Left renal pelvis (tissue), 4 donors: ENCODE results near the gene PFDN4. TPM values are rescaled to one million over a fixed set of nuclear protein-coding genes. Genes with fewer than 3 reads are reported as not detected.

Source experiments
- DNase-seq, 4 donors: peaks; one replicate each; pipeline ENCODE4 v3.0.0-alpha.2; 2013; ENCODE audit warnings: low read depth in 4 of 4, low spot score in 3 of 4
- polyA plus RNA-seq, 4 donors: library from polyadenylated mRNA; unstranded; fragments of 120-200 nt; gene quantifications; one replicate each; pipeline ENCODE4 v1.2.1, GENCODE V29; 2013; ENCODE audit not compliant: insufficient read length in 4 of 4

The PFDN4 gene
- polyA plus RNA-seq, 4 donors: 46.9 to 64.9 (median 63.4) TPM

DNA sequence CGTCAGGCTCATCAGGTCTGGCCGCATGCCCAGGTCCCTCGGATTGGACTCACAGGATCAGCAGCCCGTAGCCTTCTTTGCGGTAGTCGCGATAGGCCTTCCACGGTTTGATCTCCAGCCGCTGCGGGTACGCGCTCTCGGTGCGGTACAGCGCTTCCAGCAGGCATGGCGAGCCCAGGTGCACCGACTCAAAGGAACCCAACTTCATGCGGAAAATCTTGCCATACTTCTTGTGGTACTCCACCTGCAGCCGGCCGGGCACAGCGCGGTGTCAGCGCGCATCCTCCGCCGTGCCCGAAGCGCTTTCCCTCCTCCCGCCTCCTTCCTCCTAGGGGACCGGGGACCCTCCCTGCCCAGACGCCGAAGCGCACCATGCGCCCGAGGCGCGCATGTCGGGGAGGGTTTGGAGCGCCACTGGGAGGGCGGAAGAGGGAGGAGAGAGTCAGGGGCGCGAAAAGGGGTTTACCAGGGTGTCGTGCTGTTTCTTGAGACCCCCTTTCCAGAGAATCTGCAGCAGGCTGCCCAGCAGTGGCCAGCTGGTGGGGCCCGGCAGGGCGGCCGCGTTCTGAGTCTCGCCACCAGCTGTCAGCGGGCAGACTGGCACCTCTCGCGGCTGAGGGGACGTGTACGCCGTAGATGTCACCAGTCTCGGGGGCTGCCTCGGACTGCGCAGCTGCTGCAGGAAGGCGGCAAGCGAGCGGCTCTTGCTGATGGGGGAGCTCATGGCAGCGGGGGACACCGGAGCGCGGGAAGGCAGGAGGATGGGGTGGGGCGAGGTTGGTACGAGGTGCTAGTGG, 34.8 kb upstream of the PFDN4 start:
- DNase-seq: no peak

DNA sequence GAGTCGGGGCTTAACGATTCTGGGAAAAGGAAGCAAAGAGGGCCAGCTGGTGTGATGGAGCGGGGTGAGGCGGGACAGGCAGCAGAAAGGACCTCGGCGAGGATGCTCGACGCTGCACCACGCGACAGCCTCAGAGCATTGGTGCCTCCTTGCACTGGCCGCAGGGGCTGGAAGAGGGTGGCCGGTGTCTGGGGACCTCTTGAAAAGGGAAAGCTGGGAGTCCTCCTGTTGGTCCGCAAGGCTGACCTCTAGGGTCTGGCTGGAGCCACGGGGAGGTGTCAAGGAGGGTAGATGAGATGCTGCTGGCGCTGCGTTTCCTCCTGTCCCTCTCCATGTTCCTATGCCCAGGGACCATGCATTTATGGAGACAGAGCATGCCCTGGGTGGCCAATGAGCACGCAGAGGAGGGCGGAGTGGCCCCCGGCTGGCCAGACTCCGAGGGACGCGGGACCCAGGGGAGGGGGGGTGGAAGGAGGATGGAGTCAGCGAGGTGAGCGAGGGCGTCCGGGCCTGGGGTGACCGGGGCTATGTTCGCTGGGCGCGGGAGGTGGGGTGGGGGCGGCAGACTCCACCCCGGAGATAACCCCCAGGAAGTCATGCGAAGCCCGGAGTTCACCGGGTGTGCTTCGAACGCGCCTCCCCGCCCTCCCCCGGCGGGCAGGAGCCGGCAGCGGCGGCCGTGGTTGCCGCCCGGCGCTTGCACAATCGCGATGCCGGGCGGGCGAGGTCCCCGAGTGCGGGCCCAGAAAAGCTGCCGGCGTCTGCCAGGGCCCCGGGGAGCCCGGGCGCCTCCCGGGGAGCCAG, 34.0 kb upstream of the PFDN4 start, which contains the start of gene CYP24A1:
CYP24A1 (minus strand) TSS at position 334 of the 804 bp plus-strand sequence. CDS start 407 bp downstream, outside the sequence.
- no peak for DNase-seq

DNA sequence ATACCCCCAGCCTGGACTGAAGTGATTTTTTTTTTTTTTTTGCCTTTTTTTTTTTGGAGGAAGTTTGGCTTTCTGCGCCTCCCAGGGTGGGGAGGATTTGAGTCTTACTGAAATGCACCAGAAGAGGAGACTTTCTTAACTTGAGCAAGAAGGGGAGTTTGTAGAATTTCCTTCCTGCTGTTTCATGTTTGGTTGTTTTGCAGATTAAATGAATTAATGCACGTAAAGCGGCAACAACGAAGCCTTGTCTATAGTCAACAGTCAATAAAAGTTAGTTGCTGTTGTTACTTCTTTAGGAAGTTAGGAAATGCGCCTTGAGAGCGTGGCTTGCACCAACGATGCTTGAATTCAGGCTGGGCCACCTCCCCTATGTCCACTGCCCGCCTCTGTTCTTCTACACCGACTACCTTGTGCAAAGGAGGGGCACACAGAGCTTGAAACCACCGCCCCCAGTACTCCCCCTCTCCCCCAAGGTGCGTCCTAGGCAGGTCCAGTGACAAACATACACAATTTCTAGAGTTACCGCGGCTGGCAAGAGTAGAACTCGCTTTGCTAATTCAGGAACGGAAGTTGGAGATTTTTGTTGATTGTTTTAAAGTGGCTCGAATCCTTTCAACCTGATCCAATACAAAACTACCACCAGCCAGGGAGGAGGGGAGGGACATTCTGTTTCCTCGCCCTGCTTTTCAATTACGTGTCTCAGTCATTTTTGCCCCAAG, 33.3 kb upstream of the PFDN4 start:
- DNase-seq: no peak

DNA sequence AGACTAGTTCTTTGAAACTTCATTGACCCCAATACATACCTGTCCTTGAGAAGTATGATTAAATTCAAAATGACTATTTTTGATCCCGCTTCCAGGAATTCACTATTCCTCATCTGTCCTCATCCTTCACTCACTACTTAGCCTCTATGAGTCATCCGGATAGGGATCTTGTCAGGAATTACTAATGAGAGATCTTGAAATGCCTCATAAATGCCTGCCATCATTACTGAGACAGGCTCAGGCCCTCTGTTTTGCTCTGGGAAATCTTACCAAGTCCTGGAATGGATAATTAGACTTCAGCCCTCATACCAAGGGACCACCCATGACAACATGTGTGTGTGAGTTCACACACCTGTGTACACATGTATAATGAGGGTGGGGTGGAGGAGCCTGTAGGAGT, 31.3 kb upstream of the PFDN4 start:
- no peak for DNase-seq

DNA sequence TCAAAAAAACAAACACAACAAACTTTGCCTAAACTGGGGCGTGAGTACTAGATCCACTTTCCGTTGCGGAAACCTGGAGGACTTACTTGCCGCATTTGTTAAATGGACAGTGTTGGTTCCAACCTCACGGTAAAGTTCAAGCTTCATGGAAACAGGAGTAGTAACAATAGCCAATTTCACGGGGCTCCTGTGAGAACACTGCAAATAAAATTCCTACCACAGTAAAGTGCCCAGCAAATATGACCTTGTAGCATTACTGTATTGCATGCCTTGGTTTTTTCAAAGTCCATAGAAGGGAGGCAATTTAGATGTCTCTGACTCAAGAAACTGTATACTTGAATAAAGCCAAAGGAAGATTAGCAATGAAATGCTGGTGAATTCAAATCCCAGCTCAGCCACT, 30.5 kb upstream of the PFDN4 start:
- no peak for DNase-seq

DNA sequence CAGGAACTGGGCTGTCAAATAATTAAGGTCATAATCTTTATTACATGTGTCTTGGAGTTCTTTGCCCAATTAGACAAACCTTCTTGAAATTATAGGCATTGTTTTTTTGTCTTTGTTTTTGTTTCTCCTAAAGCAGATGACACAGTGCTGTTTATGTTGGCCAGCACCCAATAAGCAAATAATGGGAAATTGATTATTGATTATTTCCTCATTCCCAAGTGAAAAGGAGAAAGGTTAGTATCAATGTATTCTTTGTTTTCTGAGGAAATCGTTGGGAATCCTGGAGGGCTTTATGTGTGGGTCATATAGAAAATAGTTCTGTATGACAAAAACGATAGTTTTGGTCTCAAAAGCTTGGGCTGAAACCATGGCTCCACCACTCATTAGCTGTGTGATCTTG, 29.6 kb upstream of the PFDN4 start:
- no peak for DNase-seq

DNA sequence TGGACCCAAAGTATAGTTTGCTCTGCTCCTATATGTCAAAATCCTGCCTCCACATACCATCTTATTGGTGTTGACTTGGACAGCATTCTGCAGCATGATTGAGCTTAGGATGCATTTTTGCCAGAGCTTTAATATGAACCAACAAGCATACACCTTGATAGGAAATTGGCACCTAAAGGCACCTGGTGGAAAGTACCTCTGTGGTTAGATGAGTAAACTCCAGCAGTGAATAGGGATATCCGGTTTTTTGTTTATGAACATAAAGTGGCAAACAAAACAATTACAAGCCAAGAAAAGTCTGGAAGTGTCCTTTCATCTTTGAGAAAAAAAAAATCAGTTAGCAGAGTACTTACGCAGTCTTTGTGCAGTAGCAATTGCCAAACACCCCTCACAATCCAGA, 27.9 kb upstream of the PFDN4 start:
- no peak for DNase-seq

DNA sequence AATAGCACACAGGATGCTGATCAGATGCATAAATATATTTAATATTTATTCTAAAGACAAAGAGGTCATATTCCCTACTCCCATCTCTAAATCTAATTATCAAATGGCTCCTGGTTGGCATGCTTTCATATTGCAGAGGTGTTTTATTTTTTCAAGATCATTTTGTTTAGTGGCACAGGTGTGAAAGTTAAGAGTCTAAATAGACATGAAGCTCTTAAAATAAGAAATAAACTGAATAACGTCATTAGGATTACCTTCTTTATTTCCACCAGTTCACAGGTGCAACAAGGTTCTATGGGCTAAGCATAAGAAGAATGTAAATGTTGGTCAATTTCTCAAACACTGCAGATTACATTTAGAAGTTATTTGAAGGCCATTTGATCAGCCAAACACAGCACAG, 27.0 kb upstream of the PFDN4 start:
- no peak for DNase-seq

DNA sequence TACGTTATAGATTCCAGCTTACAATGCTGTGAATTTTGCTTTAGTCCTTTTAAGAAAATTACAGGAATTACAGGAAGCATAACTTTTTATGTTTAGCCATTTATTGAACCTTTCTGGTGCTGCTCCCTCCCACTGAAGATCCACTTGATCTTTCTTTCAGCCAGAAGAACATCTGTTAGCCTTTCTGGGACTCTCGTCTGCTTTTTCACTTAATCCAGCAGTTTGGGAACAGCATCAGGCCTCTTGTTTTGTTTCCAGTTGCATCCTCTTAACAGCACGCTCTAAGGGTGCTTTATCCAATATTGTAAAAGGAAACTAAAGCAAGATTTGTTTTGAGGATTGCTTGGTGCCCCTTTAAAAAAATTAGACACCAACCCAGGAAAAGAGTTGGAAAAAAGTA, 23.8 kb upstream of the PFDN4 start:
- DNase-seq: no peak

DNA sequence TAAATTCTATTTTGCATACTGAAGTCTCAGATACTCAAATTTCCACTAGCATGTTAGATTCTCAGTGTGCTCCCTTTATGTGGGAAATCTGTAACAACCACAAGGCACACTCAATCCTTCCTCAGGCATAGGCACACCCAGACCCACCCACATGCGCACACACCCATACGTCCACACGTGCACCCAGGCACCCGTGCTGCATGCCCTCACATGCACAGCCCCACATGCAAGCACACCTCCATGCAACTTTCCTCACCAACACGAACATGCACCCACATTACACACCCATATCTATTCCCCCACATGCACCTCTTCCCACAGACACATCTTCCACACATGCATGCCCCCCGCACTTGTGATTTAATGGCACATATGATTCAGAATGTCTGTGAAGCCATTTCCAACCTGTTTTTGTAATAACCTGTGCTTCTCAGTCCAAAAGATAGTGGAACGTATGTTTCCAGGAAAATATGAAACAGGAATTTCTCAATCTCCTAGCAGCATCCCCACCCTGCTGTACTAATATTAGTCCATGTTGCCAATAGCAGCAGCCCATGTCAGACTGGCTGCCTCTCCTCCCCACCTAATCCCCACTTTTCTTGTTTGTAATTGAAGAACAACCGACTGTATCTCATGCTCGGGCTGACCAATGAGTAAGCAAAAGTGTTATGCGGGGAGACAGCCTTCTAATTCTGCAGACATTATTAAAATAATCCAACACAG, 22.8 kb upstream of the PFDN4 start:
- no peak for DNase-seq

DNA sequence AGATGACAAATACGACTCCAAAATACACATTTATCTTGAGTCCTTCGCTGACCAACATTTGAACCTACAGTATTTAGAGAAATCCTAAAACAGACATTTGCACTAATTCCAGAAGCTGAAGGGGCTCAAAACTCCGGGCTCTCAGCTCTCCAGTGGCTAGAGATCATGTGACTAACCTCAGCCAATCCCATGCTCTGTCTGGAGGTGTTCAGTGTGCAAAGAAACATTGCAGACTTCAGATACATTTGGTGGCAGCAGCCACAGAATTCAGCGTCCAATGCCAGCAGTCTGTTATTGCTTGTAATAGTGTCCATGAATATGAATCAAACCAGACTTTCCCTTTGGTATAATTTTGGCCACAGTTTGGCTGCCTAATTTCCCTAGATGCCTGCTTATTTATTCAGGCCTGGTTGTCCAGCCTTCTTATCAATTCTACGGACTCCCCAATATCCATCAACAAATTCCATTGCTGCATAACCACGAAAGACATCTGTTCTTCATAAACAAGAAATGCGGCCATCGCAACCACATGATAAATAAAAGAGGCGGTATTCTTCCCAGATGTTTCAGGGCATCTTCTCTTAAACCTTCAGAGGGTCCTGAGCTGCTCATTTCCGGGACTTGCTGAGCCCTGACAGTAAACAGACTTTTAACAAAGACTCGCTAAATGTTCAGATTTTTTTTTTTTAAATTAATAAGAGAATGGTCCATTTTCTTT, 19.6 kb upstream of the PFDN4 start:
- no peak for DNase-seq

DNA sequence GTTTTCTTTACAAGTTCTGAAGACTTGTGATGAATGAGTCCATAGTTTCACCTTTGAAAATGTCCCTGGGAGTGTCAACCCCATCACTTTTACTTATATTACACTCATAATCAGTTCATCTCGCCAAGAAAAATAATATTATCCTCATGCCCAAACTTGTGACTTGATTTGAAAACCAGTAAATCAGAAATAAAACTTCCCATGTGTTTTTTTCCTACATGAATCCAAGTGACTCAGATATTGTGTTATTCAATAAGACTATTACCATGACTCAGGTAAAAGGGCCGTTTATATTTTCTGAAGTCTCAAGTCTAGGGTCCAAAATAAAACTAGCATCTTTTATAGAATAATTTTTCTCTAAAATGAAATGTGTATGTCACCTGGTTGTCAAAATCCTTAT, 18.3 kb upstream of the PFDN4 start:
- no peak for DNase-seq

DNA sequence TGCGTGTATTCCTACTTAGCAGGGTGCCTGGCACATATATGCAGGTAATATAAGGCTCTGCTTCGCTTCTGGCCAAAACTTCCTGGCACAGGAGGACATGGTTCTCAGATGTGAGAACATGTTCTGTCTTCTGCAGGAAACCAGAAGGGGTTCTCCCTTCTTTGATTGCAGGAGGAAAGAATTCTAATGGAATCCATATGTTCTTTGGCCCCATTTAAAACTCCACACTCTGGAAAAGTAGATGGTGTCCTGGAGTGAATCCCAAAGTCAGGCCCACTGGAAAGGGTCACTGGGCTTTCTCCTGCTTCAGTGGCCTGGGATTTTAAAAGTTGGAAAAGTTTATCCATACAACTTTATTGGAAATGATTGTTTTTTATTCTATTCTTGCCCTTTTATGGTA, 17.7 kb upstream of the PFDN4 start:
- DNase-seq: no peak

DNA sequence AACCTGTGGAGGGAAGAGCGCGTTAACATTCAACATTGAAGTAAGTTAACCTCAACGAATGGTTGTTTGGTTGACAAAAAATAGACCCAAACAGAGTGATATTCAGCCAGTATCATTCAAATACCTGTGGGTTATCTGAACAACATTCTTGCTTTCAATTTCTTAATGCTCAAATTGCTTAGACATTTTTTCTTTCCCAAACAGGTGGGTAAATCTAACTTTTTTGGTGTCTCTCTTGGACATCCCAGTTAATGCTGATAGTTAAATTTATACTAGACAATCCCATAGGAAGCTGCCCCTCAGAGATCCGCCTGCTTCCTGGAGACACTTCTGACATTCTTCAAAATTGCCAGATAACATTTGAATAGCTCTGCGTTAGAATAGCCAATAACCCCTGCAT, 14.1 kb upstream of the PFDN4 start:
- DNase-seq: no peak

DNA sequence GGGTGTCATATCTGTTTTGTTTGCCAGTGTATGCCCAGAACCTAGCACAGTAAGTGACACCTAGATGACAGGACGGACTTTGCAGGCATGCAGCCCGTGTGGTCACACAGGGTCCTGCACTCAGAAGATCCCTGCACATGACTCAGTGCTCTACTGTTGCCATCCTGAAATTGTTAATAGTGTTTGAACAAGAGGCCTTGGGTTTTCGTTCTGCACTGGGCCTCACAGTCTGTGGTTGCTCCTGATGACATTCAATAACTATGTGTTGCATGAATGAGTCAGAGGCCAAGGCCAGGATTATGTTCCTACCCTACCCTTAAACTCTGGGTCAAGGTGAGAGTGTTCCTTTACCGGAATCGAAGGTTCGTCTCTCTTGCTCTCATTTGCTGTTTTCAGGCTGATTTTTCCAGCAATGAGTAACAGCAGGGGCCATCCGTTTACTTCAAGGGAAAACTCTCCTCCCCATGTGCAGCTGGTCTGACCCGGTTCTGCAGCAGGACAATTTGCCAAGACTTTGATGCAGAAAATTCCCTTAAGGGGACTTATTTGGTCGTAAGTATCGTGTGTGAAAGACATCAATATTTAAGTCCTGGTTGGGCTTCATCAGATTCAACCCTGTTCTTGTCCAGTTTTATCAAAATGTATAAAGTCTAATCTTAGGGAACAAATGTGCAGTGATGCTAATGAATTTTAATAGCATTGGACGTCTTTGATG, 13.0 kb upstream of the PFDN4 start:
- DNase-seq: no peak

DNA sequence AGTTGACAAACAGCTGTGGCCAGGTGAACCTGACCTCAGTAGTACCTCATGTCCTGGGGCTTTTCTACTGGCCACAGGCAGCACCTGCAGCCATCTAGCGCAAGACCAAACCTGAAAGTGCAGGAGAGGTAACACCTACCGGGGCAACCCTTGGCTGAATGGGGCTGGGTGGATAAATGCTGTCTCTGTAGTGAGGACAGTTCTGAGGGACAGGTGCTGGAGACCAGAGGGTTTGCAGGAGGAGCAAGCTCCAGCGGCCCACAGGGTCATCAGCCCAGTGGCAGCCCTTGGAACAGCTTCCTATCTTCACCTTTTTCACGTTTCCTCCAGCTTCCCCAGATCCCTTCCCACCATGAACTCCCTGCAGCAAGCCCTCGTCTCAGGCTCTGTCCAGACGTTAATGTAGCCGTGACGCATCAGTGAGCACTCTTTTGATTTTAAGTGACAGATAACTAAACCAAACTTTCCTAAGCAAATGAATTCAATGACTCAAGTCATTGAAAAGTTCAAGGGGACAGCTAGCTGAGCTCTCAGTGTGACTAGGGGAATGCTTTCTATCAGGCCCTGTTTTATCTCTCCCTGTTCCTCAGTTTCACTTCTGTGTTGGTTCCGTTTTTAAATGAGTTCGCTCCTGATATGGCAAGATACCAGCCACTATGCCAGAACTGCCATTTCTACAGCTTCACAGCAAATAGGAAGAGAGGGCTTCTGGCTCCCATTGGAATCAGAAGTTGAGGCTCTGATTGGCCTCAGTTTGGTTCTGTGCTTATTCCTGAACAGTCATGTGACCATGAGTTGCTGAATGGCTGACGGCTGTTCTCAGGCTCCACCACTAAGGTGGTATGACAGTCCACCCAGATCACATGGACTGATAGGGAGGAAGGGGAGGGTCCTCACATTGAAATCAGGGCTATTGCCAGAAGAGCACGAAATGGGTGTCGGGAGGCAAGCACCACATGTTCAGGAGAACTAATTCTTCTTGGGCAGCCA, 12.1 kb upstream of the PFDN4 start:
- DNase-seq: no peak

DNA sequence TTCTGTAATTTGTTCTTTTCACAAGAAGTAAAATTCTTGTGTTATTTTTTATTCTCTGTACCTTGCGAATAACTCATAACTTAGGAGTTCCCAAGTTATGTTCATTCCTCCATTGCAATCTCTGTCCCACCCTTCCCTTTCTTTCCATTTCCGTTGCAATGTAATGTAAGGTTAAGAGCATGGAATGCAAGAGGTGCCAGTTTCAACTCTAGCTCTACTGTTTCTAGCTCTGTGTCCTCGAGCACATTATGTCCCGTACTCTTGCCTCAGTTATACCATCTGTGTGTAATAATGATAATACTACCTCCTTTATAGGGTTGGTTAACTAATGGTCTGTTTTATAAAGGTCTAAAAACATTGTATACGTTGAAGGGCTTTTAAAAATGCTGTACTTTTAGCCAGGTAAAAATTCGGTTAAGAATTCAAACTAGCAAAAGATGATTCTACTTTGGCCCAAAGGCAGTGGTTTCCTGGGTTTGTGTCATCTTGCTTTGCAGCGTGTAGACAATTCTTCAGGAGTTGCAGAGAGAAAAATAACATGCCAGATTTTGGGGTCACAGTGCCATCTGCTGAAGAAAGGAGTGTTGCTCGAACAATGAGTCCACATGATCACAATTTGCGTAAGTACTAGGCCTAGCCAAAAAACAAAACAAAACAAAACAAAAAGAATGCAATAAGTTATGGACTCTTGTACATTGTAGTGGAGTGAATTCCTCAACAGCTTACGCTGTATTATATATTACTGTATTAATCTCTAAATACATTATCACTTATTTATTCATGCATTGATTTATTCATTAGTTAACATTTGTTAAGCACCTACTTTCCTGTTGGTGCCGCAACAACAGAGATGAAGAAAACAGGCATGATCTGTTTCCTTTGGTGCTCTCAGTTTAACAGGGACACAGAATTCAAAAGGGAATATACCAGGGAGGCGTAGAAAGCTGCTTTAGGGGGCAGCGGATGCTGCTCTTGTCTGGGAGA, 10.0 kb upstream of the PFDN4 start:
- no peak for DNase-seq
